ENCODE results near the gene DSN1. TPM values are rescaled to one million over a fixed set of nuclear protein-coding genes. Genes with fewer than 3 reads are reported as not detected.
A peak's percentile ranks its signal among the peaks of the same experiment; 100 is the strongest.

Gene DSN1
- total and polyA plus RNA-seq, 10 of the 15 experiments (the other 5 are each of a cell fraction or from before 2014, with no cell fraction given): 15.3 to 33.1 (median 21.7) TPM

GRCh38 chr20:36773597-36774390, at the start of gene DSN1 (continued):
- TF ChIP-seq PRDM15 (CRISPR knock-in tag; IDR thresholded peaks at IDR 0.05) (no peak), HCFC1 (IDR thresholded peaks at IDR 0.05; ENCODE audit: low read length) (peak; percentile 55), NRF1 (conservative IDR thresholded peaks at IDR 0.05; ENCODE audit: low read depth, low read length) (peak; percentile 94), SMAD5 (IDR thresholded peaks at IDR 0.05; ENCODE audit: low read depth) (peak; percentile 83; the same call in 1 of the 2 replicates), CHD2 (IDR thresholded peaks at IDR 0.05; ENCODE audit: borderline replicate concordance, low read depth, low read length) (0 out of 2 replicates have a peak, but pooled peaks have one; percentile 9), CTCF (IDR thresholded peaks at IDR 0.05 in 2 of 3, conservative IDR thresholded peaks at IDR 0.05 in 1 of 3; ENCODE audit: control insufficient read depth in 2 of 3, extremely low read depth in 1 of 3, insufficient read depth in 1 of 3, low read depth in 3 of 3, low read length in 3 of 3) (peak in 2 of 3 experiments; percentile 43 to 59; a peak in 3 of 6 replicates), ATF7 (IDR thresholded peaks at IDR 0.05; ENCODE audit: low read depth) (peak; percentile 35; the same call in 1 of the 2 replicates), PAX5 (IDR thresholded peaks at IDR 0.05; ENCODE audit: borderline replicate concordance, low read depth, low read length) (peak; percentile 96), EP300 (IDR thresholded peaks at IDR 0.05; ENCODE audit: borderline replicate concordance in 1 of 2, control insufficient read depth in 1 of 2, low read depth in 2 of 2, low read length in 2 of 2) (no peak), KLF5 (IDR thresholded peaks at IDR 0.05; ENCODE audit: partially characterized antibody) (peak; percentile 60), ZNF217 (IDR thresholded peaks at IDR 0.05) (no peak), RELA (IDR thresholded peaks at IDR 0.05; ENCODE audit: borderline replicate concordance, partially characterized antibody) (peak; percentile 52), BCL3 (IDR thresholded peaks at IDR 0.05; ENCODE audit: borderline replicate concordance, insufficient read depth, low read depth, low read length, poor library complexity, severe bottlenecking) (no peak)
- TF ChIP-seq, protein P1, sequence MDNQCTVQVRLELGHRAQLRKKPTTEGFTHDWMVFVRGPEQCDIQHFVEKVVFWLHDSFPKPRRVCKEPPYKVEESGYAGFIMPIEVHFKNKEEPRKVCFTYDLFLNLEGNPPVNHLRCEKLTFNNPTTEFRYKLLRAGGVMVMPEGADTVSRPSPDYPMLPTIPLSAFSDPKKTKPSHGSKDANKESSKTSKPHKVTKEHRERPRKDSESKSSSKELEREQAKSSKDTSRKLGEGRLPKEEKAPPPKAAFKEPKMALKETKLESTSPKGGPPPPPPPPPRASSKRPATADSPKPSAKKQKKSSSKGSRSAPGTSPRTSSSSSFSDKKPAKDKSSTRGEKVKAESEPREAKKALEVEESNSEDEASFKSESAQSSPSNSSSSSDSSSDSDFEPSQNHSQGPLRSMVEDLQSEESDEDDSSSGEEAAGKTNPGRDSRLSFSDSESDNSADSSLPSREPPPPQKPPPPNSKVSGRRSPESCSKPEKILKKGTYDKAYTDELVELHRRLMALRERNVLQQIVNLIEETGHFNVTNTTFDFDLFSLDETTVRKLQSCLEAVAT (IDR thresholded peaks at IDR 0.05): no peak
- TF ChIP-seq, protein P2, sequence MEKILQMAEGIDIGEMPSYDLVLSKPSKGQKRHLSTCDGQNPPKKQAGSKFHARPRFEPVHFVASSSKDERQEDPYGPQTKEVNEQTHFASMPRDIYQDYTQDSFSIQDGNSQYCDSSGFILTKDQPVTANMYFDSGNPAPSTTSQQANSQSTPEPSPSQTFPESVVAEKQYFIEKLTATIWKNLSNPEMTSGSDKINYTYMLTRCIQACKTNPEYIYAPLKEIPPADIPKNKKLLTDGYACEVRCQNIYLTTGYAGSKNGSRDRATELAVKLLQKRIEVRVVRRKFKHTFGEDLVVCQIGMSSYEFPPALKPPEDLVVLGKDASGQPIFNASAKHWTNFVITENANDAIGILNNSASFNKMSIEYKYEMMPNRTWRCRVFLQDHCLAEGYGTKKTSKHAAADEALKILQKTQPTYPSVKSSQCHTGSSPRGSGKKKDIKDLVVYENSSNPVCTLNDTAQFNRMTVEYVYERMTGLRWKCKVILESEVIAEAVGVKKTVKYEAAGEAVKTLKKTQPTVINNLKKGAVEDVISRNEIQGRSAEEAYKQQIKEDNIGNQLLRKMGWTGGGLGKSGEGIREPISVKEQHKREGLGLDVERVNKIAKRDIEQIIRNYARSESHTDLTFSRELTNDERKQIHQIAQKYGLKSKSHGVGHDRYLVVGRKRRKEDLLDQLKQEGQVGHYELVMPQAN (conservative IDR thresholded peaks at IDR 0.05): peak; percentile 91; the same call in 1 of the 2 replicates
- TF ChIP-seq, protein P3, sequence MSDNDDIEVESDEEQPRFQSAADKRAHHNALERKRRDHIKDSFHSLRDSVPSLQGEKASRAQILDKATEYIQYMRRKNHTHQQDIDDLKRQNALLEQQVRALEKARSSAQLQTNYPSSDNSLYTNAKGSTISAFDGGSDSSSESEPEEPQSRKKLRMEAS (IDR thresholded peaks at IDR 0.05; ENCODE audit: low read depth, low read length): no peak
